Loucy (cell line): ENCODE data around the gene POPDC3.

Experiments
- H2AFZ ChIP-seq: fragments of 200-600 bp; sonication (generic); 2 replicates; pipeline ENCODE4 v1.6.0; 2016; ENCODE audit warnings: antibody characterized with exemption, mild to moderate bottlenecking, low read length, moderate library complexity
- H3F3A ChIP-seq: fragments of 200-600 bp; 2 replicates; pipeline ENCODE4 v1.6.0; 2016; ENCODE audit warnings: antibody characterized with exemption, low read depth, mild to moderate bottlenecking
- H3K27me3 ChIP-seq: fragments of 200-600 bp; sonication (generic); 2 replicates; pipeline ENCODE4 v1.6.1; 2014; ENCODE audit warnings: low read length, mild to moderate bottlenecking; ENCODE audit not compliant: insufficient read depth, poor library complexity, severe bottlenecking
- H3K36me3 ChIP-seq: fragments of 200-600 bp; sonication (generic); 2 replicates; pipeline ENCODE4 v1.6.1; 2016; ENCODE audit warnings: low read length; ENCODE audit not compliant: insufficient read depth
- H3K4me1 ChIP-seq: fragments of 200-600 bp; sonication (generic); 2 replicates; pipeline ENCODE4 v1.5.1; 2014; ENCODE audit warnings: low read length, mild to moderate bottlenecking; ENCODE audit not compliant: insufficient read depth, poor library complexity, severe bottlenecking
- H3K4me2 ChIP-seq: fragments of 200-600 bp; sonication (generic); 2 replicates; pipeline ENCODE4 v1.6.0; 2014; ENCODE audit warnings: antibody characterized with exemption, low read length, low read depth, mild to moderate bottlenecking; ENCODE audit not compliant: poor library complexity, severe bottlenecking
- H3K4me3 ChIP-seq: fragments of 200-600 bp; sonication (generic); 2 replicates; pipeline ENCODE4 v1.5.1; 2014; ENCODE audit warnings: low read length, mild to moderate bottlenecking, mixed read lengths; ENCODE audit not compliant: poor library complexity, severe bottlenecking
- H3K79me2 ChIP-seq: fragments of 200-600 bp; sonication (generic); 2 replicates; pipeline ENCODE4 v1.6.1; 2014; ENCODE audit warnings: low read length; ENCODE audit not compliant: insufficient read depth
- H3K9ac ChIP-seq: fragments of 200-600 bp; sonication (generic); 2 replicates; pipeline ENCODE4 v1.6.0; 2014; ENCODE audit warnings: mild to moderate bottlenecking, low read depth, low read length, moderate library complexity; ENCODE audit not compliant: poor library complexity, severe bottlenecking
- H3K9me2 ChIP-seq: fragments of 200-600 bp; sonication (generic); replicated peaks from 2 replicates; pipeline ENCODE4 v1.6.1; 2016; ENCODE audit warnings: low read depth, low read length, mixed read lengths
- H3K9me3 ChIP-seq: fragments of 200-600 bp; sonication (generic); 2 replicates; pipeline ENCODE4 v1.6.1; 2014; ENCODE audit warnings: mild to moderate bottlenecking, antibody characterized with exemption, low read length, low read depth; ENCODE audit not compliant: insufficient read depth
- H4K20me1 ChIP-seq: fragments of 200-600 bp; sonication (generic); 2 replicates; pipeline ENCODE4 v1.6.0; 2014; ENCODE audit warnings: antibody characterized with exemption, low read length, mild to moderate bottlenecking; ENCODE audit not compliant: insufficient read depth, poor library complexity, severe bottlenecking
- EZH2phosphoT487 ChIP-seq: fragments of 200-600 bp; IDR thresholded peaks from 2 replicates; pipeline ENCODE4 v1.6.1; 2018; ENCODE audit warnings: antibody characterized with exemption, mild to moderate bottlenecking, moderate library complexity, borderline replicate concordance
- TF ChIP-seq, protein P1 (sequence below): fragments of 200-600 bp; sonication (generic); conservative IDR thresholded peaks from 2 replicates; pipeline ENCODE4 v1.5.1; 2014; ENCODE audit warnings: mild to moderate bottlenecking, antibody characterized with exemption, low read length

POPDC3 gene

DNA sequence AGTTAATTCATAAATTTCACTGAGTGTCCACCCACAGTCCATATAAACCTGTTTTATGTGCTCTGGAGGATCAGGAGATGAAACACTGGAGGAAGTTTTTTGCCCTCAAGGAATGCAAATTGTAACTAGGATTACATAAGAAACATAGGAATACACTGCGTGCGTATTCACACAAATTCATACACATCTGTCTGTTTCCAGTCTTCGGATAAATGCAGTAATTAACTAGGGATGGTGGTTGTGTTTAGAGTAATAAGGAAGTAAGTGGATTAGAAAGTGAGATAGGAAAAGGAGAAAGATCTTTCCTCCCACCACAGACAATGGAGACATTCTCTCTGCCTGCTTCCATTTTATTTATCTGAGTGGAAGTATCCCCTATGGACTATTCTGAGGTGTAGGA, 35.7 kb upstream of the POPDC3 start:
- no peak overlapping the region for H3K4me2 ChIP-seq
- H3K9me2 ChIP-seq = no peaks in the 10 kb centered on the region
- no peaks in the 10 kb centered on the region for H3K9me3 ChIP-seq
- H3K4me1 ChIP-seq = peaks cover 4% of the 10 kb centered on the region
- no peaks in the 10 kb centered on the region for H3K36me3 ChIP-seq
- no peaks in the 10 kb centered on the region for H3F3A ChIP-seq
- H3K9ac ChIP-seq = no peak overlapping the region
- H3K4me3 ChIP-seq = no peak overlapping the region
- no peaks in the 10 kb centered on the region for H3K79me2 ChIP-seq
- TF ChIP-seq, protein P1, sequence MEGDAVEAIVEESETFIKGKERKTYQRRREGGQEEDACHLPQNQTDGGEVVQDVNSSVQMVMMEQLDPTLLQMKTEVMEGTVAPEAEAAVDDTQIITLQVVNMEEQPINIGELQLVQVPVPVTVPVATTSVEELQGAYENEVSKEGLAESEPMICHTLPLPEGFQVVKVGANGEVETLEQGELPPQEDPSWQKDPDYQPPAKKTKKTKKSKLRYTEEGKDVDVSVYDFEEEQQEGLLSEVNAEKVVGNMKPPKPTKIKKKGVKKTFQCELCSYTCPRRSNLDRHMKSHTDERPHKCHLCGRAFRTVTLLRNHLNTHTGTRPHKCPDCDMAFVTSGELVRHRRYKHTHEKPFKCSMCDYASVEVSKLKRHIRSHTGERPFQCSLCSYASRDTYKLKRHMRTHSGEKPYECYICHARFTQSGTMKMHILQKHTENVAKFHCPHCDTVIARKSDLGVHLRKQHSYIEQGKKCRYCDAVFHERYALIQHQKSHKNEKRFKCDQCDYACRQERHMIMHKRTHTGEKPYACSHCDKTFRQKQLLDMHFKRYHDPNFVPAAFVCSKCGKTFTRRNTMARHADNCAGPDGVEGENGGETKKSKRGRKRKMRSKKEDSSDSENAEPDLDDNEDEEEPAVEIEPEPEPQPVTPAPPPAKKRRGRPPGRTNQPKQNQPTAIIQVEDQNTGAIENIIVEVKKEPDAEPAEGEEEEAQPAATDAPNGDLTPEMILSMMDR = no peak
- TF ChIP-seq EZH2phosphoT487 = no peak
- H3K27me3 ChIP-seq = no peaks in the 10 kb centered on the region
- no peaks in the 10 kb centered on the region for H4K20me1 ChIP-seq
- no peak overlapping the region for H2AFZ ChIP-seq

DNA sequence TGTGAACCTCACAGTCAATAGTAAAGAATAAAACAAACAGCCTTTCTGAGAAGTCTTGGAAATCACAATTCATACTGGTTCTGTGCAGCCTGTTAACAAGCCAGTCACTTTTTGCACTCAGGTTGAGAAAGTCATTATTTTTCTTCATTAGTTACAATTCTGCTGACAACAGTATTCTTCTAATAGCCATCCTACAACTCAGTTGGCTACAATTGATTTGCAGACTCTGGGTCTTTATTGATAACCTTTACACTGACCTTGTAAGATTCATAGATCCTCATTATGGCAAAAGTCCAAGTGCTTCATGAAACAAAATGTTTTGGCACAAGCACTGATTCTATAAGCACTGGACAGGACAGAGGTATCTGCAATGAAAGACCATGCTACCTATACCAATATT, 34.9 kb upstream of the POPDC3 start:
- Histone ChIP-seq H3K4me2 (no peak overlapping the region), H4K20me1 (no peaks in the 10 kb centered on the region), H3K4me3 (no peak overlapping the region), H2AFZ (no peak overlapping the region), H3K4me1 (peaks cover 4% of the 10 kb centered on the region), H3K9me3 (no peaks in the 10 kb centered on the region), H3K79me2 (no peaks in the 10 kb centered on the region), H3K9me2 (no peaks in the 10 kb centered on the region), H3F3A (no peaks in the 10 kb centered on the region), H3K27me3 (no peaks in the 10 kb centered on the region), H3K9ac (no peak overlapping the region), H3K36me3 (no peaks in the 10 kb centered on the region)
- TF ChIP-seq, protein P1 = no peak
- no peak for TF ChIP-seq EZH2phosphoT487

DNA sequence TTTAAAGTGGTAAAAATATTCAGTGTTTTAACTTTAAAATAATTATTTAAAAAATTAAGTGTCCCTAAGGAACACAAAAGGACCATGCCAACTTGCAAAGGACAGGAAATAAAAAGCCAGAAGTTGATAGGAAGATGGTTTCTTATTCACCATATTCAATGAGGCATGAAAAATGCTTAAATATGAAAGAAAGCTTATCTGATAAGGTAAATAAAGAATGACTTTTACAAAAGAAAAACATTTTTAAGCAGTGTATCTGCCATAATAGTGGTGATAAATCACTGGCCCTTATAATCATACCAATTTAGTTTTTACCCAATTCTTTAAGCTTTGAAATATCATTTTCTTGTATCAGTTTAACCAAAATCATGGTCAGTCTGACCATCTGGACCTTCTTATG, 33.5 kb upstream of the POPDC3 start:
- Histone ChIP-seq H3K9me2 (no peaks in the 10 kb centered on the region), H3K4me1 (peaks cover 4% of the 10 kb centered on the region), H3K36me3 (no peaks in the 10 kb centered on the region), H3K79me2 (no peaks in the 10 kb centered on the region), H4K20me1 (no peaks in the 10 kb centered on the region), H3K9ac (no peak overlapping the region), H3F3A (no peaks in the 10 kb centered on the region), H3K27me3 (no peaks in the 10 kb centered on the region), H3K4me2 (no peak overlapping the region), H3K9me3 (no peaks in the 10 kb centered on the region), H2AFZ (no peak overlapping the region), H3K4me3 (no peak overlapping the region)
- TF ChIP-seq, protein P1 = no peak
- TF ChIP-seq EZH2phosphoT487 = no peak
